Testis (tissue), 3 donors: ENCODE measurements around the gene SOCS6. TPM values are rescaled to one million over a fixed set of nuclear protein-coding genes. Genes with fewer than 3 reads are reported as not detected.

Source experiments
- DNase-seq: peaks from one replicate; pipeline ENCODE4 v3.0.0-alpha.2; 2019
- H3K27ac ChIP-seq, 2 donors: fragments of 200-600 bp; sonication (generic); one replicate each; pipeline ENCODE4 v1.5.1; 2019
- H3K27me3 ChIP-seq: fragments of 200-600 bp; sonication (generic); one replicate; pipeline ENCODE4 v1.5.1; 2019
- H3K36me3 ChIP-seq: fragments of 200-600 bp; sonication (generic); one replicate; pipeline ENCODE4 v1.5.1; 2017; ENCODE audit warnings: low read depth; ENCODE audit errors: missing control alignments
- H3K4me1 ChIP-seq: fragments of 200-600 bp; sonication (generic); one replicate; pipeline ENCODE4 v1.5.1; 2019
- H3K4me3 ChIP-seq, 2 donors: fragments of 200-600 bp; sonication (generic); one replicate each; pipeline ENCODE4 v1.5.1; 2017 to 2019
- H3K9me3 ChIP-seq: fragments of 200-600 bp; sonication (generic); one replicate; pipeline ENCODE4 v1.5.1; 2017
- CTCF ChIP-seq, 3 experiments: fragments of 450-650 bp in 2 of 3; fragments of 200-600 bp in 1 of 3; sonication (generic) in 1 of 3; IDR thresholded peaks; one replicate each; pipeline ENCODE4 v1.5.1; 2016 to 2019; ENCODE audit warnings: antibody characterized with exemption in 3 of 3, mild to moderate bottlenecking in 2 of 3, moderate library complexity in 1 of 3
- POLR2A ChIP-seq: fragments of 450-650 bp; IDR thresholded peaks from one replicate; pipeline ENCODE4 v1.6.1; 2017; ENCODE audit warnings: antibody characterized with exemption, mild to moderate bottlenecking, moderate library complexity
- WGBS, 2 donors: methylation state at CpG; one replicate each; pipeline ENCODE4 v1.1.5; 2018; 5-methylcytosine and 5-hydroxymethylcytosine counted together
- intact Hi-C: fragments of 100-400 bp; cut with DNase I; formaldehyde crosslinking; loops from one replicate; pipeline ENCODE4 v1.15.1; 2023; ENCODE audit warnings: low total_unique reads
- polyA plus RNA-seq: library from polyadenylated mRNA; stranded (reverse); fragments of 350-450 nt; fragmentation: Illumina TruSeq; extraction: RNeasy Lipid Tissue Mini Kit (QIAGEN cat#74804); gene quantifications from one replicate; pipeline ENCODE4 v1.2.3, GENCODE V29; 2014; ENCODE audit warnings: low read depth, low replicate concordance; ENCODE audit not compliant: insufficient read depth
- total RNA-seq, 2 donors: library from RNA; depleted of rRNA; stranded (reverse); fragments of >200 nt; gene quantifications; one replicate each; pipeline ENCODE4 v1.2.3, GENCODE V29; 2016

Gene SOCS6
- total and polyA plus RNA-seq, 3 donors from 2014 or later, result 12.7 to 22.9 (median 20.9) TPM

- Histone ChIP-seq H3K4me3 (no peak overlapping the region), H3K9me3 (no peaks in the 10 kb centered on the region), H3K36me3 (no peaks in the 10 kb centered on the region), H3K4me1 (no peaks in the 10 kb centered on the region), H3K27me3 (no peaks in the 10 kb centered on the region), H3K27ac (no peak overlapping the region)
- intact Hi-C loops, result no loop called here
- no peak for TF ChIP-seq POLR2A
- TF ChIP-seq CTCF (IDR thresholded peaks at IDR 0.05), result no peak
- WGBS, 2 donors, result 91 to 92% methylated on average over 9 of the region's 9 CpGs
- no peak for DNase-seq
Measured at GRCh38 chr18:70261141-70261788, 27.6 kb upstream of the SOCS6 start.

DNA sequence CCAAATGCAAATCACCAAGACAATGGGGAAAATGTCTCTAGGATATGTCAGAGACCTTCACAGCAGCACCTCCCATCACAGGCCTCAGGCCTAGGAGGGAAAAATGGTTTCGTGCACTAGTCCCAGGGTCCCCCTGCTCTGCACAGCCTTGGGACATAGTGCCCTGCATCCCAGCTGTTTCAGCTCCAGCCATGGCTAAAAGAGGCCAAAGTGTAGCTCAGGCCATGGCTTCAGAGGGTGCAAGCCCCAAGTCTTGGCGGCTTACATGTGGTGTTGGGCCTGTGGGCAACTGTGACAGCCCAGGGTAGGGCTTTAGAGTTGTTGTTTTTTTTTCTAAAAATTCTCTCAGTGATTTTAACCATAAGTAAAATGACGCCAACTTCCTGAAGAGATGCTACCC, 25.5 kb upstream of the SOCS6 start:
- no peaks in the 10 kb centered on the region for H3K27me3 ChIP-seq
- H3K27ac ChIP-seq, result no peak overlapping the region
- H3K9me3 ChIP-seq, result no peaks in the 10 kb centered on the region
- no peak overlapping the region for H3K4me3 ChIP-seq
- WGBS, 2 donors, result 82 to 91% methylated on average over 3 of the region's 3 CpGs
- no peak for DNase-seq
- TF ChIP-seq POLR2A, result no peak
- TF ChIP-seq CTCF (IDR thresholded peaks at IDR 0.05), result no peak
- H3K36me3 ChIP-seq, result no peaks in the 10 kb centered on the region
- H3K4me1 ChIP-seq, result no peaks in the 10 kb centered on the region
- intact Hi-C loops, result no loop called here

GRCh38 chr18:70271742-70272141, 17.1 kb upstream of the SOCS6 start:
- no peak for DNase-seq
- no peaks in the 10 kb centered on the region for H3K4me1 ChIP-seq
- intact Hi-C loops, result no loop called here
- no peak overlapping the region for H3K27ac ChIP-seq
- H3K27me3 ChIP-seq, result no peaks in the 10 kb centered on the region
- no peak overlapping the region for H3K4me3 ChIP-seq
- H3K36me3 ChIP-seq, result no peaks in the 10 kb centered on the region
- no peak for TF ChIP-seq CTCF (IDR thresholded peaks at IDR 0.05)
- TF ChIP-seq POLR2A, result no peak
- 92 to 95% methylated on average over 3 of the region's 3 CpGs for WGBS, 2 donors
- no peaks in the 10 kb centered on the region for H3K9me3 ChIP-seq

- H3K27me3 ChIP-seq, result no peaks in the 10 kb centered on the region
Measured at GRCh38 chr18:70273021-70273420, 15.8 kb upstream of the SOCS6 start.

More at GRCh38 chr18:70273021-70273420, 15.8 kb upstream of the SOCS6 start:
- TF ChIP-seq POLR2A (no peak), CTCF (IDR thresholded peaks at IDR 0.05) (no peak)
- Histone ChIP-seq H3K27ac (no peak overlapping the region), H3K4me1 (no peaks in the 10 kb centered on the region), H3K36me3 (no peaks in the 10 kb centered on the region), H3K4me3 (no peak overlapping the region), H3K9me3 (no peaks in the 10 kb centered on the region)
- DNase-seq, result no peak
- intact Hi-C loops, result no loop called here
- WGBS, 2 donors, result 91 to 95% methylated on average over 1 of the region's 1 CpG
